ENCODE data around the gene TMEM119.
"Not testable (repeated sequence)": the region's sequence is repeated elsewhere in the genome, so short reads cannot be mapped to it uniquely, and the experiment has no call there.

The TMEM119 gene

DNA sequence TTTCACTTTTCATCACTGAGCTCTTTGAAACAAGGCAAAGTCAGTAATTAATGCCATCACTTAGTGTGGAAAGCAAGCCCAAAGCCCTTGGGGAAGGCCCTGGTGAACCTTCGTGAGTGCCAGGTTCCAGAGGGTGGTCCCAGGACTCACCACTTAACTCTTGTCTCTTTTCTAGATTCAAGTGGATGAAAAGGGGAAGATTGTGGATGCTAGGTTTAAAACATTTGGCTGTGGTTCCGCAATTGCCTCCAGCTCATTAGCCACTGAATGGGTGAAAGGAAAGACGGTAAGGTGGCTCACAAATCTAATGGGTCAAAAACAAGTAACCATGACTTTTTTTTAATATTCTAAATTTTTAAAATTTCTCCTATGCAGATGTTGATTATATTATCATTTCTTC, 32.7 kb downstream of the TMEM119 start:
- no peaks in the 10 kb centered on the region for H3K27me3 Mint-ChIP-seq
- H3K36me3 Mint-ChIP-seq (ENCODE audit: low read depth), result peaks cover 56% of the 10 kb centered on the region
- no peak for DNase-seq
- peaks cover 74% of the 10 kb centered on the region for H3K4me1 Mint-ChIP-seq
- H3K9me3 Mint-ChIP-seq, result no peaks in the 10 kb centered on the region
- peak overlapping the region; percentile 24 for H3K27ac Mint-ChIP-seq
- H3K4me3 Mint-ChIP-seq, result no peak overlapping the region
- ATAC-seq, result no peak

GRCh38 chr12:108564724-108565123, 33.2 kb downstream of the TMEM119 start:
- ATAC-seq (no peak), DNase-seq (no peak)
- H3K27me3 Mint-ChIP-seq, result no peaks in the 10 kb centered on the region
- H3K4me3 Mint-ChIP-seq, result no peak overlapping the region
- H3K4me1 Mint-ChIP-seq, result peaks cover 74% of the 10 kb centered on the region
- no peaks in the 10 kb centered on the region for H3K9me3 Mint-ChIP-seq
- H3K27ac Mint-ChIP-seq, result peak overlapping the region; percentile 41
- peaks cover 60% of the 10 kb centered on the region for H3K36me3 Mint-ChIP-seq (ENCODE audit: low read depth)

DNA sequence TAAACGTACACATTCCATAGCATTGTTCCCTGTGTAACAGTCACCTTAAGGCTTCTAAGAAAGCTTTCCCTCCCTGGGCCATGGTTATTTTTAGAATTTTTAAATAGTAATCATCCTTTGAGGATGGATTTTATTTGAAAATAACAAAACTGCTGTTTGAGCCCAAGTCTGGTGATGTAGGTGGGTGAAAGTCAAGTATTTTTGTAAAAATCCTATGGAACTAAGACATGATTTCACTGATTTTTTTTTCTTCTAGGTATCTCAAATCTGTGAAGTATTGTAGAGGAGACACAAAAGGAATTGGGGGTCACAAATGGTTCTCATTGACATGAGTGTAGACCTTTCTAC, 34.1 kb downstream of the TMEM119 start:
- ATAC-seq, result no peak
- H3K4me3 Mint-ChIP-seq, result peak overlapping the region; percentile 100
- peaks cover 72% of the 10 kb centered on the region for H3K4me1 Mint-ChIP-seq
- H3K27ac Mint-ChIP-seq, result peak overlapping the region; percentile 89
- no peaks in the 10 kb centered on the region for H3K9me3 Mint-ChIP-seq
- no peaks in the 10 kb centered on the region for H3K27me3 Mint-ChIP-seq
- H3K36me3 Mint-ChIP-seq (ENCODE audit: low read depth), result peaks cover 55% of the 10 kb centered on the region
- no peak for DNase-seq

DNA sequence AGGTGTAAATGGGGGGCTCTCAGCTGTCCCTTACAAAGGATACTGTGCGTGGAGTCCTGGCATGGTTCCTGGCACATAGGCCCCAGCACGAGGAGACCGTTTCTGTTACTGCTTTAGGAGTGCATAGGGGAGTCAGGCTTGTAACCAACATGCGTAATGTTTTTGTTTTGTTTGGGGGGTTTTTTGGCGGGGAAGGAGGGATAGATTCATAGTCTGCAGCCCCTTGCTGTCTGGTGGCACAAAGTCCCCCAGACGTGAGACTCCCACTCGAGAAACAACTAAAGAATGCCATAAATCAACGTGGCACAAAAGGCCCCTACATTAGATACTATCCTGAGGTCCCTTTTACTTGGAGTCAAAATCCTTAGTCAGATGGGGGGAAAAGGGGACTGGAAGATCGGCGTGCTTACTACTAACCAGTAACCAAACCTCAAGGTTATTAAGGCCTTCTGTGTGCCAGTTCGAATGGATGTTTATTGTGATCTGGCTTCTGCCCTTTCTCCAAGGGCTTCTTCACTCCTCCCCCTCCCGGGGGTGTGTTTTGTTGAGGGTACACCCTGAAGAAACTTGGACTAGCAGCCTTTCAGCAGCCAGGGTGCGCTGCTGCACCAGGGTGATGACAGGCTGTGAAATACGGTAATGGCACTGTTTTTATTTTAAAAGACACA, 34.6 kb downstream of the TMEM119 start:
- Mint-ChIP-seq H3K27me3 (no peaks in the 10 kb centered on the region), H3K36me3 (ENCODE audit: low read depth) (peaks cover 49% of the 10 kb centered on the region), H3K4me1 (peaks cover 71% of the 10 kb centered on the region), H3K4me3 (peak overlapping the region; percentile 100), H3K27ac (peak overlapping the region; percentile 89), H3K9me3 (no peaks in the 10 kb centered on the region)
- ATAC-seq (peak; percentile 71), DNase-seq (peak; percentile 84)

DNA sequence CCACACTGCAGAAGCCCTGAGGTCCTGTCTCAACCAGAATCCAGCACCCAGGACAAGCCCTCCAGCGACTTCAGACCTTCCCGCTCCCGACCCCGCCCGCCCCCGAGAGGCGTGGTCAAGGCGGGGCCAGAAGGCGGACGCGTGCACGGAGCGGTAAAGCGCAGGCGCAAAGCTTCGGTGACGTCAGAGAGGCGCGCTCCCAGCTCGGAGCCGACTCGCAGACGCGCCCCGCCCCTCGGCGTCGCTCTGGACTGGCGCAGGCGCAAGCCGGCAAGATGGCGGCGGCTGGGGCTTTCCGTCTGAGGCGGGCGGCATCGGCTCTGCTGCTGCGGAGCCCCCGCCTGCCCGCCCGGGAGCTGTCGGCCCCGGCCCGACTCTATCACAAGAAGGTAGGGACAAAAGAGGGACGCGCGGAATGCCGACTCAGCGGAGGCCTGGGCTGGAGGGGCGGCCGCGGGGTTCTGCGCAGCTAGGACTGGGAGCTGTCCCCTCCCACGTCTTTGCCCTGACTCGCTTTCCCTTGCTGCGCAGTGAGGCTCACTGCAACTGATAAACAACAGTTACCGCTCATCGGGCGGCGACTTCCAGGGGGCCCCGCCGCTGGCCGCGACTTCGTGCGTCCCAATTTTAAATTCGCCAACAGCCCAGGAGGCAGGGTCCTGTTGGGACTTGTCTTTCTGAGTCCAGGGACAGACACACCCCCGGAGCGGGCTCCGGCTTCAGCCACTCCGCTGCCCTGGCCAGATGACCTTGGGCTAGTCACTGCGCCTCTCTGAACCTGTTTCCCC, 35.3 kb downstream of the TMEM119 start, which contains the start of gene ISCU:
Gene ISCU (plus strand): TSS at position 249 of the 788 bp plus-strand sequence. CDS start 27 bp downstream, at position 276.
- Mint-ChIP-seq H3K36me3 (ENCODE audit: low read depth) (peaks cover 47% of the 10 kb centered on the region), H3K9me3 (no peaks in the 10 kb centered on the region), H3K27ac (peak within 1 kb of the TSS; percentile 100), H3K4me1 (peaks cover 69% of the 10 kb centered on the region), H3K4me3 (peak within 1 kb of the TSS; percentile 100), H3K27me3 (no peaks in the 10 kb centered on the region)
- DNase-seq, result peak; percentile 100
- peak; percentile 68 for ATAC-seq

DNA sequence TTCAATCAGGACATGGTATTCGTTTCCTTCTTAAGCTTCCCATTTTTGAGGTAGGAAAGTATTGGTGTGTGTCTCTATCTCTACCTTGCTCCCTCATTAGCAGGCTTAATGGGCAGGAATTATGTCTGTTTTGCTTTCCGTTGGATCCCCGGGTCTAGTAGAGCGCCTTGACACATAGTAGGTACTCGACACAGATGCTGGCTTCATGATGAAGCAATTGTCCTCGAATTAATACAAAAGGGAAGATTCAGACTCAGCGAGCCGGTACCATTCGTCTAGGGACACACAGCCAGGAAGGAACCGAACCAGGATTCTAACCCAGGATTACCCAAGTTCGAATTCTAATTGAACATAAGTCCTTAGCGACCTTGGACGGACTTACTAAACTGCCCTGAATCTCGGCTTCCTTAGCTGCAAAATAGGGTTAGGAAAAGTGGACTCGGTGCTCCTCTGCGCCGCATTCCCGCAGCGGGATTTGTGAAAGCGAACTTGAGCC, 36.0 kb downstream of the TMEM119 start:
- no peaks in the 10 kb centered on the region for H3K27me3 Mint-ChIP-seq
- H3K27ac Mint-ChIP-seq, result peak overlapping the region; percentile 100
- ATAC-seq, result no peak
- H3K4me3 Mint-ChIP-seq, result peak overlapping the region; percentile 100
- H3K9me3 Mint-ChIP-seq, result no peaks in the 10 kb centered on the region
- no peak for DNase-seq
- H3K4me1 Mint-ChIP-seq, result peaks cover 68% of the 10 kb centered on the region
- H3K36me3 Mint-ChIP-seq (ENCODE audit: low read depth), result peaks cover 44% of the 10 kb centered on the region

GRCh38 chr12:108560752-108561719, 36.8 kb downstream of the TMEM119 start, which contains the start of gene SART3:
SART3 (minus strand) TSS chr12:108561173; CDS start chr12:108561154, 19 bp downstream.
- H3K9me3 Mint-ChIP-seq, result no peaks in the 10 kb centered on the region
- H3K36me3 Mint-ChIP-seq (ENCODE audit: low read depth), result peaks cover 37% of the 10 kb centered on the region
- H3K4me1 Mint-ChIP-seq, result peaks cover 68% of the 10 kb centered on the region
- H3K4me3 Mint-ChIP-seq, result peak within 1 kb of the TSS; percentile 100
- peak; percentile 31 for ATAC-seq
- DNase-seq, result peak; percentile 83
- H3K27me3 Mint-ChIP-seq, result no peaks in the 10 kb centered on the region
- peak within 1 kb of the TSS; percentile 100 for H3K27ac Mint-ChIP-seq

- Mint-ChIP-seq H3K27ac (peak overlapping the region; percentile 100), H3K4me1 (peaks cover 68% of the 10 kb centered on the region), H3K4me3 (peak overlapping the region; percentile 100), H3K27me3 (no peaks in the 10 kb centered on the region), H3K9me3 (no peaks in the 10 kb centered on the region), H3K36me3 (ENCODE audit: low read depth) (peaks cover 31% of the 10 kb centered on the region)
- DNase-seq (no peak), ATAC-seq (no peak)
Observed at GRCh38 chr12:108560321-108560721, 37.6 kb downstream of the TMEM119 start.

DNA sequence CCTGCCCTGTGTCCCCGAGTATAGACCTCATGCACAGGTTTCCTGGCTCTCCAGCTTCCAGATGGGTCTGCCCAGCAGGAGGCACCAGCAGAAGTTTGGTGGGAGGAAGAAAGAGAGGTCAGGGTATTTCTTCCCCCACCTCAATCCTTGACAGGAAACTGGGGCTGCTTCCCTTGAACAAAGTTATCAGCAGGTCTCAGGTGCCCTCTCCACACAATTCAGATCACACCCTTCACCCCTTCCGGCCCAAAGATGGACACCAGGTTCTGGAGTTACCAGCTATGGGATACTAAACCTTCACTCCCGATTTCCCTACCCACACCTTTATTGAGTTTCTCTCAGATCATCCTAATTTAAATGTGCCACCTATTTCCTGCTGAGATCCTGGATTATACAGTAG, 38.1 kb downstream of the TMEM119 start:
- ATAC-seq (no peak), DNase-seq (no peak)
- Mint-ChIP-seq H3K4me1 (peaks cover 72% of the 10 kb centered on the region), H3K36me3 (ENCODE audit: low read depth) (peaks cover 31% of the 10 kb centered on the region), H3K9me3 (no peaks in the 10 kb centered on the region), H3K27ac (peak overlapping the region; percentile 100), H3K4me3 (peak overlapping the region; percentile 100), H3K27me3 (no peaks in the 10 kb centered on the region)

- Mint-ChIP-seq H3K4me1 (peaks cover 69% of the 10 kb centered on the region), H3K4me3 (peak overlapping the region; percentile 100), H3K27me3 (no peaks in the 10 kb centered on the region), H3K27ac (peak overlapping the region; percentile 64), H3K9me3 (no peaks in the 10 kb centered on the region), H3K36me3 (ENCODE audit: low read depth) (peaks cover 26% of the 10 kb centered on the region)
- ATAC-seq (no peak), DNase-seq (no peak)
Observed at GRCh38 chr12:108559007-108559655, 38.8 kb downstream of the TMEM119 start.

- Mint-ChIP-seq H3K4me1 (peaks cover 86% of the 10 kb centered on the region), H3K36me3 (ENCODE audit: low read depth) (peaks cover 30% of the 10 kb centered on the region)
- H3K27me3 Mint-ChIP-seq, H3K9me3 Mint-ChIP-seq, H3K27ac Mint-ChIP-seq, DNase-seq, ATAC-seq, H3K4me3 Mint-ChIP-seq: not testable (repeated sequence)
Observed at GRCh38 chr12:108555383-108555782, 42.5 kb downstream of the TMEM119 start.

DNA sequence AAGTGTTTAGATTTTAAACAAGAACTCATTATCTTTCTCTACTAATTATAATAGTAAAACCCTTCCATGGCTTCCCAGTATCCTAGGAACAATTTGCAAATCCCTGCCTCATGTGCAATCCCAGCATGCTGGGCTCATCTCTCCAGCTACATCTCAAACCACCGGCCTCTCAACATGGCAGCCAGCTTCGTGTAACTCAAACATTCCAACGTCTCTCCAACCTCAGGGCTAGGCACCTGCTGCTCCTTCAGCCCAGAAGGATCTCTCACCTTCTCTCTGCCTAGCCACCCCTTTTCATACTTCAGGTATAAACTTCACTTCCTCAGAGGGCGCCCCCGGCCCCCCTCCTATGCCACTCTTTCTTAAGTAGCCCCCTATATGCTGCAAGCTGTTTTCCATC, 44.1 kb downstream of the TMEM119 start:
- Mint-ChIP-seq H3K27ac (no peak overlapping the region), H3K4me1 (peaks cover 77% of the 10 kb centered on the region), H3K36me3 (ENCODE audit: low read depth) (peaks cover 30% of the 10 kb centered on the region), H3K4me3 (no peak overlapping the region), H3K27me3 (no peaks in the 10 kb centered on the region), H3K9me3 (no peaks in the 10 kb centered on the region)
- ATAC-seq (no peak), DNase-seq (no peak)

GRCh38 chr12:108551535-108551934, 46.3 kb downstream of the TMEM119 start:
- Mint-ChIP-seq H3K27me3 (no peaks in the 10 kb centered on the region), H3K36me3 (ENCODE audit: low read depth) (peaks cover 36% of the 10 kb centered on the region), H3K4me1 (peaks cover 59% of the 10 kb centered on the region), H3K9me3 (no peaks in the 10 kb centered on the region), H3K27ac (no peak overlapping the region), H3K4me3 (peak overlapping the region; percentile 2)
- DNase-seq (no peak), ATAC-seq (no peak)
